Measurements from ENCODE around the gene FAM50A. TPM values are rescaled to one million over a fixed set of nuclear protein-coding genes. Genes with fewer than 3 reads are reported as not detected.

Gene FAM50A
- total RNA-seq, 2 experiments from 2014 or later, result 30.8 to 55.1 TPM

GRCh38 chrX:154467556-154467955 is 23.6 kb downstream of the FAM50A start:
- no peaks in the 10 kb centered on the region for H3K36me3 ChIP-seq (ENCODE audit: insufficient read depth, low read length)

DNA sequence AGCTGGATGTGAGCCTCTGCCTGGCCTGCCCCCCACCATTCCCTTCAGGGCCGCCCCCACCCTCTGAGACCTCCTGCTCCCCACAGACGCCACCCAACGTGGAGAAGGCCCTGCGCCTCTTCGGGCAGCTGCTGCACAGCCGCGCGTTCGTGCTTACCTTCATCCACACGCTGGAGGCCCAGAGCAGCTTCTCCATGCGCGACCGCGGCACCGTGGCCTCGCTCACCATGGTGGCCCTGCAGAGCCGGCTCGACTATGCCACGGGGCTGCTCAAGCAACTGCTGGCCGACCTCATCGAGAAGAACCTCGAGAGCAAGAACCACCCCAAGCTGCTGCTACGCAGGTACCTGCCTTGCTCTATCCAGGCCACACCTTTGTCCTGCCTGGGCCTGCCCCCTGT is 24.3 kb downstream of the FAM50A start:
- no peak overlapping the region for H3K4me3 ChIP-seq (ENCODE audit: low read depth, low read length, poor library complexity, severe bottlenecking)
- H4K20me1 ChIP-seq (ENCODE audit: insufficient read depth, low read length), result no peaks in the 10 kb centered on the region
- H3K4me1 ChIP-seq (ENCODE audit: insufficient read depth, low read length, poor library complexity, severe bottlenecking), result no peaks in the 10 kb centered on the region
- H3K27ac ChIP-seq (ENCODE audit: low read depth, low read length, poor library complexity, severe bottlenecking), result no peak overlapping the region
- no TSS peak for BruUV-seq (replicated peaks)
- no peak overlapping the region for H2AFZ ChIP-seq (ENCODE audit: low read length)
- no peaks in the 10 kb centered on the region for H3K9me3 ChIP-seq (ENCODE audit: low read length)
- TF ChIP-seq, protein P1, sequence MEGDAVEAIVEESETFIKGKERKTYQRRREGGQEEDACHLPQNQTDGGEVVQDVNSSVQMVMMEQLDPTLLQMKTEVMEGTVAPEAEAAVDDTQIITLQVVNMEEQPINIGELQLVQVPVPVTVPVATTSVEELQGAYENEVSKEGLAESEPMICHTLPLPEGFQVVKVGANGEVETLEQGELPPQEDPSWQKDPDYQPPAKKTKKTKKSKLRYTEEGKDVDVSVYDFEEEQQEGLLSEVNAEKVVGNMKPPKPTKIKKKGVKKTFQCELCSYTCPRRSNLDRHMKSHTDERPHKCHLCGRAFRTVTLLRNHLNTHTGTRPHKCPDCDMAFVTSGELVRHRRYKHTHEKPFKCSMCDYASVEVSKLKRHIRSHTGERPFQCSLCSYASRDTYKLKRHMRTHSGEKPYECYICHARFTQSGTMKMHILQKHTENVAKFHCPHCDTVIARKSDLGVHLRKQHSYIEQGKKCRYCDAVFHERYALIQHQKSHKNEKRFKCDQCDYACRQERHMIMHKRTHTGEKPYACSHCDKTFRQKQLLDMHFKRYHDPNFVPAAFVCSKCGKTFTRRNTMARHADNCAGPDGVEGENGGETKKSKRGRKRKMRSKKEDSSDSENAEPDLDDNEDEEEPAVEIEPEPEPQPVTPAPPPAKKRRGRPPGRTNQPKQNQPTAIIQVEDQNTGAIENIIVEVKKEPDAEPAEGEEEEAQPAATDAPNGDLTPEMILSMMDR (conservative IDR thresholded peaks at IDR 0.05; ENCODE audit: low read length), result no peak
- no peak for TF ChIP-seq EZH2phosphoT487 (IDR thresholded peaks at IDR 0.05; ENCODE audit: borderline replicate concordance, low read depth, low read length)
- no peak overlapping the region for H3K4me2 ChIP-seq (ENCODE audit: low read length)
- ChIA-PET CTCF (ENCODE audit: unreplicated experiment) (no interaction called here), POLR2A (interaction anchor here (0.8 kb wide), 1 partner anchor 15 kb away, joined by 4 read pairs; no protein-coding TSS in a partner anchor)
- no peak for DNase-seq (ENCODE audit: low spot score)
- no peaks in the 10 kb centered on the region for H3K79me2 ChIP-seq (ENCODE audit: insufficient read depth, low read depth, low read length)
- no peaks in the 10 kb centered on the region for H3K9me2 ChIP-seq (ENCODE audit: insufficient read depth, low read length)
- H3K36me3 ChIP-seq (ENCODE audit: insufficient read depth, low read length), result no peaks in the 10 kb centered on the region
- intact Hi-C loops (cut with micrococcal nuclease; ENCODE audit: unreplicated experiment), result no loop called here

More at GRCh38 chrX:154467556-154467955, 23.6 kb downstream of the FAM50A start:
- no peak overlapping the region for H3K27ac ChIP-seq (ENCODE audit: low read depth, low read length, poor library complexity, severe bottlenecking)
- no peak overlapping the region for H3K4me3 ChIP-seq (ENCODE audit: low read depth, low read length, poor library complexity, severe bottlenecking)
- no peak for DNase-seq (ENCODE audit: low spot score)
- intact Hi-C loops (cut with micrococcal nuclease; ENCODE audit: unreplicated experiment), result no loop called here
- H3K9me2 ChIP-seq (ENCODE audit: insufficient read depth, low read length), result no peaks in the 10 kb centered on the region
- no peaks in the 10 kb centered on the region for H3K4me1 ChIP-seq (ENCODE audit: insufficient read depth, low read length, poor library complexity, severe bottlenecking)
- H2AFZ ChIP-seq (ENCODE audit: low read length), result no peak overlapping the region
- ChIA-PET CTCF (ENCODE audit: unreplicated experiment) (no interaction called here), POLR2A (interaction anchor here (0.8 kb wide), 1 partner anchor 16 kb away, joined by 4 read pairs; no protein-coding TSS in a partner anchor)
- TF ChIP-seq, protein P1 (conservative IDR thresholded peaks at IDR 0.05; ENCODE audit: low read length), result no peak
- no peak for TF ChIP-seq EZH2phosphoT487 (IDR thresholded peaks at IDR 0.05; ENCODE audit: borderline replicate concordance, low read depth, low read length)
- H3K4me2 ChIP-seq (ENCODE audit: low read length), result no peak overlapping the region
- H4K20me1 ChIP-seq (ENCODE audit: insufficient read depth, low read length), result no peaks in the 10 kb centered on the region
- no TSS peak for BruUV-seq (replicated peaks)
- H3K9me3 ChIP-seq (ENCODE audit: low read length), result no peaks in the 10 kb centered on the region
- H3K79me2 ChIP-seq (ENCODE audit: insufficient read depth, low read depth, low read length), result no peaks in the 10 kb centered on the region

DNA sequence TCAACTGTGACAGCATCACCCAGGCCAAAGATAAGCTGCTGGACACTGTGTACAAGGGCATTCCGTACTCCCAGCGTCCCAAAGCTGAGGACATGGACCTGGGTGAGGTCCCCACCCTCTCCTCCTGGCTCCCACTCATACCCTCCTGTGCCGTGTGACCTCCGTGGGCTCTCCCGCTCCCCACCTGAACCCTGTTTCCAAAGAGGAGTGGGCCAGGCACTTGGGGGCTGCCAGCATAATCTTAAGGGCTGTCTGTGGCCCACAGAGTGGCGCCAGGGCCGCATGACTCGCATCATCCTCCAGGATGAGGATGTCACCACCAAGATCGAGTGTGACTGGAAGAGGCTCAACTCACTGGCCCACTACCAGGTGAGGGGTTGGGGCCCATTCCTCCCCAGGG is 25.2 kb downstream of the FAM50A start:
- no peak overlapping the region for H3K27ac ChIP-seq (ENCODE audit: low read depth, low read length, poor library complexity, severe bottlenecking)
- intact Hi-C loops (cut with micrococcal nuclease; ENCODE audit: unreplicated experiment), result no loop called here
- H3K4me1 ChIP-seq (ENCODE audit: insufficient read depth, low read length, poor library complexity, severe bottlenecking), result no peaks in the 10 kb centered on the region
- H4K20me1 ChIP-seq (ENCODE audit: insufficient read depth, low read length), result no peaks in the 10 kb centered on the region
- no peaks in the 10 kb centered on the region for H3K36me3 ChIP-seq (ENCODE audit: insufficient read depth, low read length)
- no peak for DNase-seq (ENCODE audit: low spot score)
- POLR2A ChIA-PET, result interaction anchor here (1.1 kb wide), 1 partner anchor 10 kb away, joined by 4 read pairs; the partner anchor contains the start of gene LAGE3
- no peaks in the 10 kb centered on the region for H3K9me2 ChIP-seq (ENCODE audit: insufficient read depth, low read length)
- no peaks in the 10 kb centered on the region for H3K79me2 ChIP-seq (ENCODE audit: insufficient read depth, low read depth, low read length)
- BruUV-seq (replicated peaks), result no TSS peak
- CTCF ChIA-PET (ENCODE audit: unreplicated experiment), result no interaction called here
- H2AFZ ChIP-seq (ENCODE audit: low read length), result no peak overlapping the region
- no peak overlapping the region for H3K4me2 ChIP-seq (ENCODE audit: low read length)
- TF ChIP-seq, protein P1 (conservative IDR thresholded peaks at IDR 0.05; ENCODE audit: low read length), result no peak
- no peak overlapping the region for H3K4me3 ChIP-seq (ENCODE audit: low read depth, low read length, poor library complexity, severe bottlenecking)
- H3K9me3 ChIP-seq (ENCODE audit: low read length), result no peaks in the 10 kb centered on the region
